IMR-90 (cell line): ENCODE data around the gene CYP4F3. TPM values are rescaled to one million over a fixed set of nuclear protein-coding genes. Genes with fewer than 3 reads are reported as not detected.

ENCODE experiments used
- ATAC-seq: fragments of 200-7000 bp; cut with Tn5 transposase; 2 replicates; pipeline ENCODE4 v1.9.1; 2020; ENCODE audit warnings: low read depth, mild to moderate bottlenecking, moderate library complexity
- BruUV-seq: library from RNA; stranded (reverse); fragments of 400-500 nt; replicated peaks from 2 replicates; lab custom pipeline; 2021; lab: Mats Ljungman, UMichigan
- CTCF ChIA-PET: fragments of 300-600 bp; formaldehyde crosslinking; extraction: SDS; loops from one replicate; lab custom pipeline; 2021; ENCODE audit warnings: antibody characterized with exemption; lab: Yijun Ruan, JAX
- POLR2A ChIA-PET: fragments of 300-600 bp; sonication (Branson Sonifier 250); formaldehyde crosslinking; loops from one replicate; lab custom pipeline; 2022; ENCODE audit warnings: antibody characterized with exemption; ENCODE audit not compliant: unreplicated experiment; lab: Charles Lee
- DNase-seq: peaks from one replicate; pipeline ENCODE4 v3.0.0; 2013
- H2AFZ ChIP-seq: replicated peaks from 2 replicates; pipeline ENCODE3; 2013; ENCODE audit warnings: low read length, mild to moderate bottlenecking; ENCODE audit not compliant: poor library complexity
- H2AK5ac ChIP-seq: 2 replicates; pipeline ENCODE4 v1.6.1; 2013; ENCODE audit warnings: low read depth, low read length, inconsistent platforms
- H2AK9ac ChIP-seq: replicated peaks from 2 replicates; pipeline ENCODE3; 2013; ENCODE audit warnings: mild to moderate bottlenecking, low read depth, low read length, moderate library complexity; ENCODE audit not compliant: poor library complexity
- H2BK120ac ChIP-seq: 2 replicates; pipeline ENCODE4 v1.6.1; 2013; ENCODE audit warnings: low read depth, low read length, inconsistent platforms
- H2BK15ac ChIP-seq: 3 replicates; pipeline ENCODE4 v1.6.1; 2013; ENCODE audit warnings: low read depth, low read length, inconsistent platforms
- H2BK20ac ChIP-seq: 2 replicates; pipeline ENCODE4 v1.6.1; 2013; ENCODE audit warnings: low read depth, mild to moderate bottlenecking, inconsistent platforms, low read length, moderate library complexity
- H2BK5ac ChIP-seq: 2 replicates; pipeline ENCODE4 v1.6.1; 2013; ENCODE audit warnings: mild to moderate bottlenecking, low read depth, low read length, inconsistent platforms; ENCODE audit not compliant: poor library complexity, severe bottlenecking
- H3K14ac ChIP-seq: replicated peaks from 2 replicates; pipeline ENCODE4 v1.6.1; 2013; ENCODE audit warnings: low read depth, low read length, inconsistent platforms
- H3K18ac ChIP-seq: 2 replicates; pipeline ENCODE4 v1.6.1; 2013; ENCODE audit warnings: low read depth, low read length, control low read depth
- H3K23ac ChIP-seq: 2 replicates; pipeline ENCODE4 v1.6.1; 2013; ENCODE audit warnings: low read depth, low read length, inconsistent platforms
- H3K27ac ChIP-seq: 2 replicates; pipeline ENCODE4 v1.5.1; 2013; ENCODE audit warnings: mild to moderate bottlenecking, control low read depth, low read length; ENCODE audit not compliant: insufficient read depth
- H3K27me3 ChIP-seq: 2 replicates; pipeline ENCODE4 v1.6.1; 2013; ENCODE audit warnings: low read length; ENCODE audit not compliant: control insufficient read depth, insufficient read depth
- H3K36me3 ChIP-seq: 2 replicates; pipeline ENCODE4 v1.6.1; 2013; ENCODE audit warnings: low read length, mixed read lengths; ENCODE audit not compliant: control insufficient read depth, insufficient read depth
- H3K4ac ChIP-seq: 2 replicates; pipeline ENCODE4 v1.6.1; 2013; ENCODE audit warnings: low read depth, low read length, inconsistent platforms
- H3K4me1 ChIP-seq: 2 replicates; pipeline ENCODE4 v1.6.1; 2013; ENCODE audit warnings: low read length, mixed read lengths; ENCODE audit not compliant: control insufficient read depth, insufficient read depth
- H3K4me2 ChIP-seq: 2 replicates; pipeline ENCODE4 v1.6.1; 2013; ENCODE audit warnings: low read depth, mild to moderate bottlenecking, control low read depth, low read length, moderate library complexity
- H3K4me3 ChIP-seq: 2 replicates; pipeline ENCODE4 v1.5.1; 2013; ENCODE audit warnings: low read depth, mild to moderate bottlenecking, control low read depth, low read length, moderate library complexity; ENCODE audit not compliant: insufficient read depth
- H3K56ac ChIP-seq: 2 replicates; pipeline ENCODE4 v1.6.1; 2013; ENCODE audit warnings: low read length, inconsistent platforms; ENCODE audit not compliant: insufficient read depth; ENCODE audit errors: extremely low read depth
- H3K79me1 ChIP-seq, 2 experiments: 2 replicates each; pipeline ENCODE4 v1.6.1; 2013; ENCODE audit warnings: low read length in 2 of 2, inconsistent platforms in 1 of 2, low read depth in 1 of 2
- H3K9ac ChIP-seq: 2 replicates; pipeline ENCODE4 v1.6.1; 2013; ENCODE audit warnings: low read depth, low read length, control low read depth
- H3K9me1 ChIP-seq: 2 replicates; pipeline ENCODE4 v1.6.1; 2013; ENCODE audit warnings: low read length, inconsistent platforms; ENCODE audit not compliant: insufficient read depth
- H3K9me3 ChIP-seq: 2 replicates; pipeline ENCODE4 v1.6.1; 2013; ENCODE audit warnings: low read length; ENCODE audit not compliant: control insufficient read depth, insufficient read depth
- H4K20me1 ChIP-seq: 2 replicates; pipeline ENCODE4 v1.6.1; 2013; ENCODE audit warnings: low read length, inconsistent platforms; ENCODE audit not compliant: insufficient read depth
- H4K5ac ChIP-seq: 2 replicates; pipeline ENCODE4 v1.6.1; 2013; ENCODE audit warnings: mild to moderate bottlenecking, low read depth, low read length, control low read depth
- H4K8ac ChIP-seq, 2 experiments: 2 replicates each; pipeline ENCODE4 v1.6.1; 2013; ENCODE audit warnings: low read depth in 2 of 2, low read length in 2 of 2, control low read depth in 1 of 2, inconsistent platforms in 1 of 2
- H4K91ac ChIP-seq: 2 replicates; pipeline ENCODE4 v1.6.1; 2013; ENCODE audit warnings: low read depth, low read length, inconsistent platforms; ENCODE audit not compliant: insufficient read depth
- BHLHE40 ChIP-seq: fragments of 150-350 bp; IDR thresholded peaks from 2 replicates; pipeline ENCODE4 v1.6.1; 2016; ENCODE audit warnings: mild to moderate bottlenecking, low read depth, low read length
- CEBPB ChIP-seq: IDR thresholded peaks from 2 replicates; pipeline ENCODE4 v1.6.1; 2012; ENCODE audit warnings: low read depth, low read length, improper control_type of control experiment
- CHD1 ChIP-seq: IDR thresholded peaks from 2 replicates; pipeline ENCODE4 v1.6.1; 2012; ENCODE audit warnings: low read depth, low read length, improper control_type of control experiment
- CTCF ChIP-seq: conservative IDR thresholded peaks from 2 replicates; pipeline ENCODE4 v1.5.1; 2012; ENCODE audit warnings: mild to moderate bottlenecking, low read depth, low read length, improper control_type of control experiment
- FOS ChIP-seq: fragments of 150-350 bp; IDR thresholded peaks from 2 replicates; pipeline ENCODE4 v1.6.1; 2016; ENCODE audit warnings: low read depth, low read length
- MAFK ChIP-seq: IDR thresholded peaks from 2 replicates; pipeline ENCODE4 v1.6.1; 2012; ENCODE audit warnings: low read depth, low read length, improper control_type of control experiment
- MAZ ChIP-seq: IDR thresholded peaks from 2 replicates; pipeline ENCODE4 v1.6.1; 2012; ENCODE audit warnings: low read depth, mild to moderate bottlenecking, low read length, improper control_type of control experiment, moderate library complexity, borderline replicate concordance
- MXI1 ChIP-seq: IDR thresholded peaks from 2 replicates; pipeline ENCODE4 v1.6.1; 2012; ENCODE audit warnings: low read depth, mild to moderate bottlenecking, low read length, moderate library complexity, borderline replicate concordance
- NFE2L2 ChIP-seq: fragments of 150-350 bp; IDR thresholded peaks from 2 replicates; pipeline ENCODE4 v1.6.1; 2016; ENCODE audit warnings: low read depth, mild to moderate bottlenecking, low read length
- POLR2A ChIP-seq: IDR thresholded peaks from 2 replicates; pipeline ENCODE4 v1.6.1; 2012; ENCODE audit warnings: mild to moderate bottlenecking, low read depth, low read length
- RAD21 ChIP-seq: IDR thresholded peaks from 2 replicates; pipeline ENCODE4 v1.6.1; 2012; ENCODE audit warnings: low read length, improper control_type of control experiment
- RCOR1 ChIP-seq: IDR thresholded peaks from 2 replicates; pipeline ENCODE4 v1.6.1; 2012; ENCODE audit warnings: mild to moderate bottlenecking, low read length, improper control_type of control experiment; ENCODE audit not compliant: insufficient replicate concordance
- RFX5 ChIP-seq: IDR thresholded peaks from 2 replicates; pipeline ENCODE4 v1.8.0; 2012; ENCODE audit warnings: low read depth, mild to moderate bottlenecking, low read length, moderate library complexity
- WGBS, 2 experiments: methylation state at CpG; one replicate each; pipeline versions ENCODE4 v1.1.5 to v1.1.7; 2013; ENCODE audit warnings: missing lambda C conversion rate in 2 of 2; ENCODE audit not compliant: insufficient read length in 1 of 2; ENCODE audit errors: extremely low coverage in 2 of 2; 5-methylcytosine and 5-hydroxymethylcytosine counted together
- dilution Hi-C: fragments of 300-500 bp; cut with HindIII; formaldehyde crosslinking; loops from one replicate; pipeline ENCODE4 v1.14.3; 2018; ENCODE audit warnings: low sequenced_read_pairs; ENCODE audit not compliant: unreplicated experiment
- in situ Hi-C: fragments of 300-500 bp; cut with MboI; formaldehyde crosslinking; loops from 3 replicates; pipeline ENCODE4 v1.14.3; 2019; ENCODE audit warnings: low sequenced_read_pairs, inconsistent platforms, mixed read lengths
- intact Hi-C: fragments of 100-400 bp; cut with micrococcal nuclease; formaldehyde crosslinking; loops from 2 replicates; pipeline ENCODE4 v1.10.0; 2022
- polyA plus RNA-seq, 3 experiments: library from polyadenylated mRNA; depleted of rRNA; stranded (reverse); fragments of >200 nt; gene quantifications; 2 replicates each; pipeline ENCODE4 v1.2.3, GENCODE V29; 2012; ENCODE audit warnings: low replicate concordance in 1 of 3
- total RNA-seq: library from RNA; depleted of rRNA; stranded (reverse); fragments of >200 nt; gene quantifications from 2 replicates; pipeline ENCODE4 v1.2.3, GENCODE V29; 2012
- TF ChIP-seq, protein P1 (sequence below): fragments of 150-350 bp; IDR thresholded peaks from 2 replicates; pipeline ENCODE4 v1.6.1; 2017; ENCODE audit warnings: mild to moderate bottlenecking, antibody characterized with exemption, low read length, low read depth
- TF ChIP-seq, protein P2 (sequence below): fragments of 150-350 bp; IDR thresholded peaks from 2 replicates; pipeline ENCODE4 v1.6.1; 2016; ENCODE audit warnings: low read depth, mild to moderate bottlenecking, low read length, moderate library complexity, borderline replicate concordance

Gene CYP4F3
- total and polyA plus RNA-seq, 2 of the 4 experiments (the other 2 are of a cell fraction) = not detected

DNA sequence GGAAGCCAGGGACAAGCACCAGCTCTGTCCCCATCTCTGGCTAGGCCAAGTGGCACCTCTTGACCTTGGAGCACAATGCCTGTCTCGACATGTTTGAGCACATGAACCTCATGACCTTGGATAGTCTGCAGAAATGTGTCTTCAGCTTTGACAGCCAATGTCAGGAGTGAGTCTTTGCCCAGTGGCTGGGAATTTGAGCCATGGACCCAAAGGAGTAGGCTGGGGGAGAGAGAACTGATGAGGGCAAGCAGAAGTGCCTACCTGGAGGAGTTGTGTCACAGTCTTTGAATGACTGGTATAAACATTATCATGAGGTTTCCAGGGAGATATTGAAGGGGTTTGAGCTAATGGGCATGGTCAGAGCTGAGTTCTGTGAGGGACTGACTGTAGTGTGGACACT is 25.5 kb downstream of the CYP4F3 start:
- POLR2A ChIA-PET = no interaction called here
- Histone ChIP-seq H3K27me3 (no peaks in the 10 kb centered on the region), H4K5ac (no peak overlapping the region), H3K9ac (no peak overlapping the region), H2AFZ (no peak overlapping the region), H2BK5ac (no peak overlapping the region), H3K4ac (no peak overlapping the region), H4K91ac (no peak overlapping the region), H3K56ac (no peak overlapping the region), H2AK5ac (no peak overlapping the region), H3K79me1 (no peaks in the 10 kb centered on the region), H4K8ac (no peak overlapping the region), H3K4me2 (no peak overlapping the region), H4K20me1 (no peaks in the 10 kb centered on the region), H3K23ac (no peak overlapping the region), H3K14ac (no peak overlapping the region), H3K9me3 (peaks cover 17% of the 10 kb centered on the region), H2BK20ac (no peak overlapping the region), H3K27ac (no peak overlapping the region), H3K4me3 (no peak overlapping the region), H3K9me1 (no peaks in the 10 kb centered on the region), H3K4me1 (no peaks in the 10 kb centered on the region), H3K36me3 (no peaks in the 10 kb centered on the region), H2AK9ac (no peak overlapping the region), H2BK120ac (no peak overlapping the region), H3K18ac (no peak overlapping the region), H2BK15ac (no peak overlapping the region)
- ATAC-seq (no peak), DNase-seq (no peak)
- intact Hi-C loops = no loop called here
- CTCF ChIA-PET = no interaction called here
- in situ Hi-C loops = no loop called here
- dilution Hi-C loops = no loop called here
- BruUV-seq = no TSS peak
- no CpG with 5 or more reads among the region's 1 CpG for WGBS, 2 experiments
- TF ChIP-seq, protein P1, sequence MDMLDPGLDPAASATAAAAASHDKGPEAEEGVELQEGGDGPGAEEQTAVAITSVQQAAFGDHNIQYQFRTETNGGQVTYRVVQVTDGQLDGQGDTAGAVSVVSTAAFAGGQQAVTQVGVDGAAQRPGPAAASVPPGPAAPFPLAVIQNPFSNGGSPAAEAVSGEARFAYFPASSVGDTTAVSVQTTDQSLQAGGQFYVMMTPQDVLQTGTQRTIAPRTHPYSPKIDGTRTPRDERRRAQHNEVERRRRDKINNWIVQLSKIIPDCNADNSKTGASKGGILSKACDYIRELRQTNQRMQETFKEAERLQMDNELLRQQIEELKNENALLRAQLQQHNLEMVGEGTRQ = no peak
- TF ChIP-seq CTCF (no peak), CHD1 (no peak), MAZ (no peak), RFX5 (no peak), FOS (no peak), CEBPB (no peak), RAD21 (no peak), POLR2A (no peak), NFE2L2 (no peak), BHLHE40 (no peak), MXI1 (no peak), RCOR1 (no peak), MAFK (no peak)
- TF ChIP-seq, protein P2, sequence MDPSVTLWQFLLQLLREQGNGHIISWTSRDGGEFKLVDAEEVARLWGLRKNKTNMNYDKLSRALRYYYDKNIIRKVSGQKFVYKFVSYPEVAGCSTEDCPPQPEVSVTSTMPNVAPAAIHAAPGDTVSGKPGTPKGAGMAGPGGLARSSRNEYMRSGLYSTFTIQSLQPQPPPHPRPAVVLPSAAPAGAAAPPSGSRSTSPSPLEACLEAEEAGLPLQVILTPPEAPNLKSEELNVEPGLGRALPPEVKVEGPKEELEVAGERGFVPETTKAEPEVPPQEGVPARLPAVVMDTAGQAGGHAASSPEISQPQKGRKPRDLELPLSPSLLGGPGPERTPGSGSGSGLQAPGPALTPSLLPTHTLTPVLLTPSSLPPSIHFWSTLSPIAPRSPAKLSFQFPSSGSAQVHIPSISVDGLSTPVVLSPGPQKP = no peak
